Measurements from ENCODE around the gene SERPINB10. TPM values are rescaled to one million over a fixed set of nuclear protein-coding genes. Genes with fewer than 3 reads are reported as not detected.
"Not testable (repeated sequence)": the region's sequence is repeated elsewhere in the genome, so short reads cannot be mapped to it uniquely, and the experiment has no call there.

SERPINB10 gene
- total RNA-seq, 1 donor: not detected

DNA sequence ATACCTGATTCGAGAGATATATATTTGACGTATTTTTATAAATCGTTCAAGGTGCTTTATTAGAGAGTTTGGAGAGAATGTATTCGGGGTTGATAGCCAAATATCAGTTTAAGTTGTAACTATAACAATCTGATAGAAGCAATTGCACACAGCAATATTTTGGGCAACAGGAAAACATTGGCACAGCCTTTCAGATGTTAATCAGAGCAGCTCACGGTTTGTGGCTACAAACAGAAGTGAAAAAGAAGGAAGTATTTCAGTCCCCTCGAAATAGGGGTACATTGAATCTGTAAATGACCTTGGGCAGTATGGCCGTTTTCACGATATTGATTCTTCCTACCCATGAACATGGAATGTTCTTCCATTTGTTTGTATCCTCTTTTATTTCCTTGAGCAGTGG, 20.6 kb downstream of the SERPINB10 start:
- Histone ChIP-seq H2AFZ (ENCODE audit: low read length) (no peak overlapping the region), H3K36me3 (ENCODE audit: insufficient read depth, low read length) (no peaks in the 10 kb centered on the region), H3K27ac (ENCODE audit: low read depth, low read length) (no peak overlapping the region), H3K9me3 (ENCODE audit: low read depth, low read length) (no peaks in the 10 kb centered on the region), H3K27me3 (ENCODE audit: insufficient read depth, low read length) (peaks cover 15% of the 10 kb centered on the region), H4K20me1 (ENCODE audit: insufficient read depth, low read length) (no peaks in the 10 kb centered on the region), H3K79me2 (ENCODE audit: insufficient read depth, low read length) (no peaks in the 10 kb centered on the region), H3K4me2 (ENCODE audit: insufficient read depth, low read length) (no peak overlapping the region), H3K4me3 (ENCODE audit: insufficient read depth, low read length) (no peak overlapping the region), H3K4me1 (ENCODE audit: insufficient read depth, low read length) (no peaks in the 10 kb centered on the region)
- no peak for DNase-seq (ENCODE audit: insufficient read length, low spot score, missing footprints)
- TF ChIP-seq, protein P1, sequence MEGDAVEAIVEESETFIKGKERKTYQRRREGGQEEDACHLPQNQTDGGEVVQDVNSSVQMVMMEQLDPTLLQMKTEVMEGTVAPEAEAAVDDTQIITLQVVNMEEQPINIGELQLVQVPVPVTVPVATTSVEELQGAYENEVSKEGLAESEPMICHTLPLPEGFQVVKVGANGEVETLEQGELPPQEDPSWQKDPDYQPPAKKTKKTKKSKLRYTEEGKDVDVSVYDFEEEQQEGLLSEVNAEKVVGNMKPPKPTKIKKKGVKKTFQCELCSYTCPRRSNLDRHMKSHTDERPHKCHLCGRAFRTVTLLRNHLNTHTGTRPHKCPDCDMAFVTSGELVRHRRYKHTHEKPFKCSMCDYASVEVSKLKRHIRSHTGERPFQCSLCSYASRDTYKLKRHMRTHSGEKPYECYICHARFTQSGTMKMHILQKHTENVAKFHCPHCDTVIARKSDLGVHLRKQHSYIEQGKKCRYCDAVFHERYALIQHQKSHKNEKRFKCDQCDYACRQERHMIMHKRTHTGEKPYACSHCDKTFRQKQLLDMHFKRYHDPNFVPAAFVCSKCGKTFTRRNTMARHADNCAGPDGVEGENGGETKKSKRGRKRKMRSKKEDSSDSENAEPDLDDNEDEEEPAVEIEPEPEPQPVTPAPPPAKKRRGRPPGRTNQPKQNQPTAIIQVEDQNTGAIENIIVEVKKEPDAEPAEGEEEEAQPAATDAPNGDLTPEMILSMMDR (IDR thresholded peaks at IDR 0.05; ENCODE audit: extremely low read depth, low read depth, low read length): no peak

- H3K4me2 ChIP-seq (ENCODE audit: insufficient read depth, low read length); H2AFZ ChIP-seq (ENCODE audit: low read length); H3K4me1 ChIP-seq (ENCODE audit: insufficient read depth, low read length); H3K4me3 ChIP-seq (ENCODE audit: insufficient read depth, low read length); DNase-seq (ENCODE audit: insufficient read length, low spot score, missing footprints); H3K27ac ChIP-seq (ENCODE audit: low read depth, low read length); H3K79me2 ChIP-seq (ENCODE audit: insufficient read depth, low read length); H3K36me3 ChIP-seq (ENCODE audit: insufficient read depth, low read length); H4K20me1 ChIP-seq (ENCODE audit: insufficient read depth, low read length); H3K9me3 ChIP-seq (ENCODE audit: low read depth, low read length): not testable (repeated sequence)
- H3K27me3 ChIP-seq (ENCODE audit: insufficient read depth, low read length): peaks cover 18% of the 10 kb centered on the region
Observed at GRCh38 chr18:63929369-63929768, 21.6 kb downstream of the SERPINB10 start.

DNA sequence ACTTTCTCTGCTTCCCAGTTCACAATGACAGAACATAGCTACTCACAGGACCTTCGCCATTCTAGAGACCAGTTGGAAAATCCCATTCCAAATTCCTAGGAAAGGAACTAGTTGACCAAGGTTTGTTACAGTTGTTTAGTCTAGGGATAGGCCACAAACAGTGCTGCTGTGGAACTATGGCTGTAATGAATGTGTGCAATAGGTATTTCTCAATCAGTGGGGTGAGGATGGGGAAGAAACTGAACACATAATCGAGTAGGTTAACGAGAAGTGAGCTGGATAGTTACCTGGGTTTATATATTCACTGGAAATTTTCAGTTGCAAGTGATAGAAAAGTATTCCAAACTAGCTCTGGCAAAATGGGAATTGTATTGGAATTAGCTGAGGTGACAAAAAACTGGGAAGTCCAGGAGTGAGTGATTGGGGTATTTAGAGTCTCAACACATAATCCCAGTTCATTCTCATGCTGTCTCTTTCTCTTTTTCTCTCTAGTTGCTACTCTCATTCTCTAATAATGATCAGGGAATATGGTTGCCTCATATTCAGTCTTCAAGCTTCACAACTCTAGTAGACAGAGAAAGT, 23.1 kb downstream of the SERPINB10 start:
- Histone ChIP-seq H3K4me3 (ENCODE audit: insufficient read depth, low read length) (no peak overlapping the region), H3K4me1 (ENCODE audit: insufficient read depth, low read length) (no peaks in the 10 kb centered on the region), H3K4me2 (ENCODE audit: insufficient read depth, low read length) (no peak overlapping the region), H3K79me2 (ENCODE audit: insufficient read depth, low read length) (no peaks in the 10 kb centered on the region), H2AFZ (ENCODE audit: low read length) (no peak overlapping the region), H3K9me3 (ENCODE audit: low read depth, low read length) (no peaks in the 10 kb centered on the region), H3K27ac (ENCODE audit: low read depth, low read length) (no peak overlapping the region), H4K20me1 (ENCODE audit: insufficient read depth, low read length) (no peaks in the 10 kb centered on the region), H3K36me3 (ENCODE audit: insufficient read depth, low read length) (no peaks in the 10 kb centered on the region), H3K27me3 (ENCODE audit: insufficient read depth, low read length) (peaks cover 21% of the 10 kb centered on the region)
- TF ChIP-seq, protein P1 (IDR thresholded peaks at IDR 0.05; ENCODE audit: extremely low read depth, low read depth, low read length): no peak
- DNase-seq (ENCODE audit: insufficient read length, low spot score, missing footprints): no peak

DNA sequence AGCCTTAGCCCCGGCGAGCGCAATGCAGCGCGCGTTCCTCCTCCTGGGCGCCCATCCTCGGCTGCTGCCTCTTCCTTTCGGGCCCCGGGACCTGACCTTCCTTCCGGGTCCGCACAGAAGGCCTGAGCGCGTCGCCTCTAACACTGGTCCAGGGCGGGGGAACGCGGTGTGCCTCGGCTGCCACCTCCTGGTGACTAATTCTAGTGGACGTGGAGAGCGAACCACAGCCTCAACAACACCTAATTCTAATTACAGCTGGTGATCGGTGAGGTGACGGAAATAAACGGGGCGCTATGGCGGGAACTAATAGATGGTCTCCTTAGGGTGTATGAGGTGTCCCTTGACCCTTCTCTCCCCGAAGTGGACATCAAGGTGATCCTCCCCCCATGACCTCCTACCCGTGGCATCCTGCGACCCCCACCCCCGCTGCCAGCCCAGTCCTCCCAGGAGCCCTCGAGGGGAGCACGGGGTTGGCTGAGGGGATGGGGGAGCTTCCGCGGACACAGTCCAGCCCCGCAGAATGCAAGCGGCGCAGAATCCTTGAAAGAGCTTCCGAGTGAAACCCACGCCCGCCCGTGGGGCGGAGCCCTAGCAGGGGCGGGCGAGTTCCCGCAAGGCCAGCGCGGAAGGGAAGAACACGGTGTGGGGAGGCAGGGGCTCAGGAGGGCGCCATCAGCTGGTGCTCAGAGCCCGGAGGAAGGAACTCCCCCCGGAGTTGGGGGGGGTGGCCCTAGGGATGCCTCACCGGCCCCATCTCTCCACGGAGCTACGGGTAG, 28.6 kb downstream of the SERPINB10 start:
- peak overlapping the region; percentile 89 for H3K4me2 ChIP-seq (ENCODE audit: insufficient read depth, low read length)
- peaks cover 32% of the 10 kb centered on the region for H3K27me3 ChIP-seq (ENCODE audit: insufficient read depth, low read length)
- H3K9me3 ChIP-seq (ENCODE audit: low read depth, low read length): no peaks in the 10 kb centered on the region
- no peak overlapping the region for H3K27ac ChIP-seq (ENCODE audit: low read depth, low read length)
- no peaks in the 10 kb centered on the region for H3K79me2 ChIP-seq (ENCODE audit: insufficient read depth, low read length)
- no peaks in the 10 kb centered on the region for H3K36me3 ChIP-seq (ENCODE audit: insufficient read depth, low read length)
- DNase-seq (ENCODE audit: insufficient read length, low spot score, missing footprints): peak; percentile 94
- TF ChIP-seq, protein P1 (IDR thresholded peaks at IDR 0.05; ENCODE audit: extremely low read depth, low read depth, low read length): peak; percentile 62
- peak overlapping the region; percentile 80 for H2AFZ ChIP-seq (ENCODE audit: low read length)
- H3K4me1 ChIP-seq (ENCODE audit: insufficient read depth, low read length): peaks cover 5% of the 10 kb centered on the region
- H3K4me3 ChIP-seq (ENCODE audit: insufficient read depth, low read length): peak overlapping the region; percentile 76
- H4K20me1 ChIP-seq (ENCODE audit: insufficient read depth, low read length): no peaks in the 10 kb centered on the region

Data from osteoblast (primary cell).